HepG2 (cell line): Measurements from ENCODE around the gene NKX2-3. TPM values are rescaled to one million over a fixed set of nuclear protein-coding genes. Genes with fewer than 3 reads are reported as not detected.

Experiments used
- BCL6 ChIP-seq: IDR thresholded peaks from 2 replicates; pipeline ENCODE4 v1.6.1; 2016; ENCODE audit warnings: missing genetic modification reagents, missing compliant biosample characterization
- EP300 ChIP-seq, 3 experiments: sonication (generic) in 1 of 3; formaldehyde crosslinking in 1 of 3; IDR thresholded peaks; 2 replicates each; pipeline versions ENCODE4 v1.5.1 to v1.6.1; 2011 to 2020; ENCODE audit warnings: low read depth in 2 of 3, low read length in 2 of 3, borderline replicate concordance in 1 of 3, improper control_type of control experiment in 1 of 3, mild to moderate bottlenecking in 1 of 3, missing genetic modification reagents in 1 of 3, moderate library complexity in 1 of 3
- KAT8 ChIP-seq: IDR thresholded peaks from 2 replicates; pipeline ENCODE4 v1.6.1; 2016; ENCODE audit warnings: missing genetic modification reagents, missing compliant biosample characterization
- KLF6 ChIP-seq: IDR thresholded peaks from 2 replicates; pipeline ENCODE4 v1.8.0; 2016; ENCODE audit warnings: missing biosample characterization, missing genetic modification reagents
- NCOA2 ChIP-seq: sonication (generic); formaldehyde crosslinking; IDR thresholded peaks from 2 replicates; pipeline ENCODE4 v1.8.0; 2022; ENCODE audit warnings: inconsistent platforms
- NR2F6 ChIP-seq, 2 experiments: IDR thresholded peaks; 2 replicates each; pipeline ENCODE4 v1.6.1; 2016; ENCODE audit warnings: antibody characterized with exemption in 1 of 2, mild to moderate bottlenecking in 1 of 2
- TBX2 ChIP-seq: sonication (generic); formaldehyde crosslinking; IDR thresholded peaks from 2 replicates; pipeline ENCODE4 v1.5.0; 2020; ENCODE audit warnings: missing genetic modification reagents, mild to moderate bottlenecking, borderline replicate concordance
- TGIF2 ChIP-seq: IDR thresholded peaks from 2 replicates; pipeline ENCODE4 v1.6.1; 2016; ENCODE audit warnings: control low read depth, missing compliant biosample characterization
- ZNF574 ChIP-seq: sonication (generic); formaldehyde crosslinking; IDR thresholded peaks from 2 replicates; pipeline ENCODE4 v1.4.0; 2020; ENCODE audit warnings: missing genetic modification reagents
- ZNF646 ChIP-seq: sonication (generic); formaldehyde crosslinking; IDR thresholded peaks from 2 replicates; pipeline ENCODE4 v1.9.0; 2021; ENCODE audit warnings: mild to moderate bottlenecking, missing genetic modification reagents
- ZNF687 ChIP-seq: sonication (generic); formaldehyde crosslinking; IDR thresholded peaks from 2 replicates; pipeline ENCODE4 v1.5.1; 2020; ENCODE audit warnings: mild to moderate bottlenecking, missing genetic modification reagents, moderate library complexity
- ZNF691 ChIP-seq: sonication (generic); formaldehyde crosslinking; IDR thresholded peaks from 2 replicates; pipeline ENCODE4 v1.4.0; 2020; ENCODE audit warnings: missing genetic modification reagents, low read depth, mild to moderate bottlenecking, borderline replicate concordance
- polyA plus RNA-seq, 8 experiments: library from polyadenylated mRNA; depleted of rRNA in 3 of 8; stranded (reverse) in 7 of 8; unstranded in 1 of 8; fragments of >200 nt; fragmentation: Illumina TruSeq in 4 of 8; extraction: Trizol in 4 of 8; gene quantifications; 2 replicates each; pipeline versions ENCODE4 v1.2.1 to v1.2.3, GENCODE V29; 2011 to 2016; ENCODE audit warnings: low read depth in 4 of 8, missing spikeins in 1 of 8, mixed read lengths in 1 of 8; ENCODE audit not compliant: insufficient read depth in 1 of 8
- total RNA-seq, 5 experiments: library from RNA; depleted of rRNA; stranded (reverse); fragments of >200 nt; fragmentation: Illumina TruSeq; extraction: Trizol; gene quantifications; 2 replicates each; pipeline ENCODE4 v1.2.3, GENCODE V29; 2016; ENCODE audit warnings: low read depth in 1 of 5

Gene NKX2-3
- total and polyA plus RNA-seq, 2 of the 13 experiments (the other 11 are each of a cell fraction or from before 2014, with no cell fraction given): not detected

GRCh38 chr10:99521765-99522469 is 10.8 kb upstream of the NKX2-3 start (continued):
- TF ChIP-seq ZNF646 (no peak), TGIF2 (CRISPR knock-in tag) (no peak), NCOA2 (CRISPR knock-in tag) (0 out of 2 replicates have a peak, but pooled peaks have one; percentile 31), NR2F6 (IDR thresholded peaks at IDR 0.05) (peak; percentile 15; the same call in 1 of the 2 replicates), NR2F6 (CRISPR knock-in tag; IDR thresholded peaks at IDR 0.05) (0 out of 2 replicates have a peak, but pooled peaks have one; percentile 7), ZNF574 (CRISPR knock-in tag) (no peak), ZNF691 (CRISPR knock-in tag) (0 out of 2 replicates have a peak, but pooled peaks have one; percentile 34), ZNF687 (CRISPR knock-in tag) (peak; percentile 57), KLF6 (no peak), TBX2 (CRISPR knock-in tag) (peak; percentile 6; the same call in 1 of the 2 replicates), KAT8 (CRISPR knock-in tag) (no peak), BCL6 (peak; percentile 34), EP300 (IDR thresholded peaks at IDR 0.05; ENCODE audit: low read depth in 2 of 2, low read length in 2 of 2) (no peak), EP300 (CRISPR knock-in tag; IDR thresholded peaks at IDR 0.05; ENCODE audit: borderline replicate concordance) (no peak)
